PC-9 (cell line): Measurements from ENCODE around the gene TSNAX. TPM values are rescaled to one million over a fixed set of nuclear protein-coding genes. Genes with fewer than 3 reads are reported as not detected.
A peak's percentile ranks its signal among the peaks of the same experiment; 100 is the strongest.

Experiments used
- BruUV-seq: library from RNA; stranded (reverse); fragments of 400-500 nt; replicated peaks from 2 replicates; lab custom pipeline; 2021; lab: Mats Ljungman, UMichigan
- CTCF ChIA-PET: fragments of 300-600 bp; sonication (Branson Sonifier 250); formaldehyde crosslinking; loops from one replicate; lab custom pipeline; 2022; ENCODE audit warnings: antibody characterized with exemption; lab: Charles Lee
- POLR2A ChIA-PET: fragments of 300-600 bp; sonication (Branson Sonifier 250); formaldehyde crosslinking; loops from one replicate; lab custom pipeline; 2022; ENCODE audit warnings: antibody characterized with exemption; ENCODE audit not compliant: unreplicated experiment; lab: Charles Lee
- DNase-seq, 2 experiments: peaks; one replicate each; pipeline versions ENCODE4 v3.0.0 to v3.0.0-alpha.2; 2015 to 2022; ENCODE audit warnings: mixed read lengths in 1 of 2
- H2AFZ ChIP-seq: fragments of 200-600 bp; sonication (generic); 2 replicates; pipeline ENCODE4 v1.8.1; 2017; ENCODE audit warnings: antibody characterized with exemption
- H3F3A ChIP-seq: fragments of 200-600 bp; sonication (generic); 2 replicates; pipeline ENCODE4 v1.8.1; 2017; ENCODE audit warnings: antibody characterized with exemption, mild to moderate bottlenecking, low read depth; ENCODE audit not compliant: insufficient read depth
- H3K27ac ChIP-seq: fragments of 200-600 bp; sonication (generic); 2 replicates; pipeline ENCODE4 v1.6.1; 2016; ENCODE audit warnings: mixed run types
- H3K27me3 ChIP-seq: fragments of 200-600 bp; sonication (generic); 2 replicates; pipeline ENCODE4 v1.6.1; 2016; ENCODE audit warnings: low read depth, mixed run types; ENCODE audit not compliant: insufficient read depth
- H3K36me3 ChIP-seq: fragments of 200-600 bp; sonication (generic); 2 replicates; pipeline ENCODE4 v1.6.1; 2016; ENCODE audit warnings: low read depth, mixed run types
- H3K4me1 ChIP-seq: fragments of 200-600 bp; sonication (generic); replicated peaks from 2 replicates; pipeline ENCODE4 v1.6.1; 2016; ENCODE audit warnings: mixed run types; ENCODE audit not compliant: insufficient read depth
- H3K4me2 ChIP-seq: fragments of 200-600 bp; sonication (generic); 2 replicates; pipeline ENCODE4 v1.6.1; 2017; ENCODE audit warnings: mixed run types
- H3K4me3 ChIP-seq: fragments of 200-600 bp; sonication (generic); 2 replicates; pipeline ENCODE4 v1.6.1; 2016; ENCODE audit warnings: mixed run types
- H3K79me2 ChIP-seq: fragments of 200-600 bp; sonication (generic); 2 replicates; pipeline ENCODE4 v1.6.1; 2017; ENCODE audit warnings: low read depth, mixed run types
- H3K9me2 ChIP-seq: fragments of 200-600 bp; sonication (generic); 2 replicates; pipeline ENCODE4 v1.8.1; 2017; ENCODE audit warnings: mild to moderate bottlenecking; ENCODE audit not compliant: insufficient read depth
- H3K9me3 ChIP-seq: fragments of 200-600 bp; sonication (generic); 2 replicates; pipeline ENCODE4 v1.8.1; 2016; ENCODE audit warnings: low read depth; ENCODE audit not compliant: insufficient read depth
- H4K20me1 ChIP-seq: fragments of 200-600 bp; sonication (generic); 2 replicates; pipeline ENCODE4 v1.8.1; 2017; ENCODE audit not compliant: insufficient read depth
- CTCF ChIP-seq: fragments of 200-600 bp; sonication (generic); conservative IDR thresholded peaks from 2 replicates; pipeline ENCODE4 v1.6.1; 2017; ENCODE audit warnings: mixed run types, antibody characterized with exemption, mild to moderate bottlenecking, moderate library complexity
- EZH2 ChIP-seq: fragments of 200-600 bp; sonication (generic); IDR thresholded peaks from 2 replicates; pipeline ENCODE4 v1.8.0; 2017; ENCODE audit warnings: antibody characterized with exemption, low read depth
- intact Hi-C: fragments of 100-400 bp; cut with micrococcal nuclease; formaldehyde crosslinking; loops from one replicate; pipeline ENCODE4 v1.10.0; 2022; ENCODE audit not compliant: unreplicated experiment
- total RNA-seq: library from RNA; stranded (reverse); gene quantifications from 2 replicates; pipeline ENCODE4 v1.2.3, GENCODE V29; 2021

The TSNAX gene
- total RNA-seq, 1 experiment from 2014 or later = 32.1 TPM

GRCh38 chr1:231527586-231528171, 790 bp upstream of the TSNAX start:
- Histone ChIP-seq H3K4me1 (peaks cover 20% of the 10 kb centered on the region), H3K27me3 (no peaks in the 10 kb centered on the region), H3K36me3 (0 out of 2 replicates have a peak, but pooled peaks cover 8% of the 10 kb centered on the region), H4K20me1 (no peaks in the 10 kb centered on the region), H3K9me2 (no peaks in the 10 kb centered on the region), H3K4me3 (peak overlapping the region; percentile 91), H2AFZ (peak overlapping the region; percentile 93), H3F3A (peaks cover 15% of the 10 kb centered on the region; the same call in 1 of the 2 replicates), H3K27ac (peak overlapping the region; percentile 83; the same call in 1 of the 2 replicates), H3K9me3 (no peaks in the 10 kb centered on the region), H3K4me2 (peak overlapping the region; percentile 94), H3K79me2 (peaks cover 38% of the 10 kb centered on the region)
- TF ChIP-seq CTCF = no peak
- TF ChIP-seq EZH2 = no peak
- BruUV-seq = no TSS peak
- no peak for DNase-seq
- intact Hi-C loops = loop anchor here (1.0 to 5.0 kb wide), 4 partner anchors 99 to 285 kb away; partner anchors contain the start of genes DISC1, EGLN1 and GNPAT
- ChIA-PET CTCF (no interaction called here), POLR2A (no interaction called here)

GRCh38 chr1:231533240-231533639, 4.8 kb downstream of the TSNAX start:
- Histone ChIP-seq H3K79me2 (peaks cover 38% of the 10 kb centered on the region), H3K9me3 (no peaks in the 10 kb centered on the region), H3K4me1 (peaks cover 11% of the 10 kb centered on the region), H3K4me3 (no peak overlapping the region), H3K36me3 (peaks cover 34% of the 10 kb centered on the region), H3K9me2 (no peaks in the 10 kb centered on the region), H3K27ac (no peak overlapping the region), H3K4me2 (no peak overlapping the region), H2AFZ (no peak overlapping the region), H4K20me1 (peaks cover 4% of the 10 kb centered on the region; the same call in 1 of the 2 replicates), H3K27me3 (no peaks in the 10 kb centered on the region), H3F3A (peaks cover 15% of the 10 kb centered on the region; the same call in 1 of the 2 replicates)
- no TSS peak for BruUV-seq
- ChIA-PET CTCF (no interaction called here), POLR2A (no interaction called here)
- TF ChIP-seq EZH2 = no peak
- TF ChIP-seq CTCF = no peak
- DNase-seq = no peak
- intact Hi-C loops = no loop called here

GRCh38 chr1:231534703-231535159, 6.3 kb downstream of the TSNAX start:
- no peak for DNase-seq
- H3F3A ChIP-seq = peaks cover 7% of the 10 kb centered on the region; the same call in 1 of the 2 replicates
- no TSS peak for BruUV-seq
- H3K4me2 ChIP-seq = no peak overlapping the region
- H3K4me1 ChIP-seq = peaks cover 6% of the 10 kb centered on the region
- H2AFZ ChIP-seq = no peak overlapping the region
- no peaks in the 10 kb centered on the region for H3K27me3 ChIP-seq
- ChIA-PET POLR2A (no interaction called here), CTCF (no interaction called here)
- TF ChIP-seq EZH2 (no peak), CTCF (no peak)
- H3K36me3 ChIP-seq = peaks cover 43% of the 10 kb centered on the region
- H3K79me2 ChIP-seq = peaks cover 27% of the 10 kb centered on the region
- H3K27ac ChIP-seq = no peak overlapping the region
- intact Hi-C loops = no loop called here
- no peaks in the 10 kb centered on the region for H3K9me3 ChIP-seq
- no peak overlapping the region for H3K4me3 ChIP-seq
- H4K20me1 ChIP-seq = peaks cover 4% of the 10 kb centered on the region; the same call in 1 of the 2 replicates
- no peaks in the 10 kb centered on the region for H3K9me2 ChIP-seq
